Parathyroid adenoma (tissue), 2 donors: ENCODE measurements around the gene SDR9C7.
"Not testable (repeated sequence)": the region's sequence is repeated elsewhere in the genome, so short reads cannot be mapped to it uniquely, and the experiment has no call there.

ENCODE experiments used
- H2AFZ ChIP-seq: fragments of 300-600 bp; sonication (generic); one replicate; pipeline ENCODE4 v1.7.0; 2017; ENCODE audit warnings: antibody characterized with exemption, mild to moderate bottlenecking
- H3K27ac ChIP-seq: fragments of 300-600 bp; sonication (generic); one replicate; pipeline ENCODE4 v1.7.0; 2017
- H3K27me3 ChIP-seq: fragments of 300-600 bp; sonication (generic); one replicate; pipeline ENCODE4 v1.7.0; 2017; ENCODE audit warnings: low read length; ENCODE audit not compliant: control insufficient read depth, insufficient read depth
- H3K36me3 ChIP-seq: fragments of 300-600 bp; sonication (generic); one replicate; pipeline ENCODE4 v1.7.0; 2017; ENCODE audit warnings: low read length; ENCODE audit not compliant: control insufficient read depth, insufficient read depth
- H3K4me1 ChIP-seq: fragments of 300-600 bp; sonication (generic); one replicate; pipeline ENCODE4 v1.7.0; 2017; ENCODE audit warnings: control low read depth
- H3K4me2 ChIP-seq: fragments of 300-600 bp; sonication (generic); one replicate; pipeline ENCODE4 v1.7.0; 2017; ENCODE audit warnings: low read length
- H3K4me3 ChIP-seq: fragments of 300-600 bp; sonication (generic); one replicate; pipeline ENCODE4 v1.7.0; 2017; ENCODE audit warnings: low read depth, low read length
- H3K79me2 ChIP-seq: fragments of 300-600 bp; sonication (generic); one replicate; pipeline ENCODE4 v1.7.0; 2017; ENCODE audit warnings: control low read depth
- H3K9ac ChIP-seq: fragments of 300-600 bp; sonication (generic); one replicate; pipeline ENCODE4 v1.7.0; 2017; ENCODE audit warnings: mild to moderate bottlenecking
- H3K9me3 ChIP-seq: fragments of 300-600 bp; sonication (generic); one replicate; pipeline ENCODE4 v1.7.0; 2017; ENCODE audit warnings: low read length; ENCODE audit not compliant: control insufficient read depth
- CTCF ChIP-seq: fragments of 300-600 bp; sonication (generic); IDR thresholded peaks from one replicate; pipeline ENCODE4 v1.7.0; 2017; ENCODE audit warnings: antibody characterized with exemption, mild to moderate bottlenecking
- donor health status: primary hyperparathyroidism.

The SDR9C7 gene

DNA sequence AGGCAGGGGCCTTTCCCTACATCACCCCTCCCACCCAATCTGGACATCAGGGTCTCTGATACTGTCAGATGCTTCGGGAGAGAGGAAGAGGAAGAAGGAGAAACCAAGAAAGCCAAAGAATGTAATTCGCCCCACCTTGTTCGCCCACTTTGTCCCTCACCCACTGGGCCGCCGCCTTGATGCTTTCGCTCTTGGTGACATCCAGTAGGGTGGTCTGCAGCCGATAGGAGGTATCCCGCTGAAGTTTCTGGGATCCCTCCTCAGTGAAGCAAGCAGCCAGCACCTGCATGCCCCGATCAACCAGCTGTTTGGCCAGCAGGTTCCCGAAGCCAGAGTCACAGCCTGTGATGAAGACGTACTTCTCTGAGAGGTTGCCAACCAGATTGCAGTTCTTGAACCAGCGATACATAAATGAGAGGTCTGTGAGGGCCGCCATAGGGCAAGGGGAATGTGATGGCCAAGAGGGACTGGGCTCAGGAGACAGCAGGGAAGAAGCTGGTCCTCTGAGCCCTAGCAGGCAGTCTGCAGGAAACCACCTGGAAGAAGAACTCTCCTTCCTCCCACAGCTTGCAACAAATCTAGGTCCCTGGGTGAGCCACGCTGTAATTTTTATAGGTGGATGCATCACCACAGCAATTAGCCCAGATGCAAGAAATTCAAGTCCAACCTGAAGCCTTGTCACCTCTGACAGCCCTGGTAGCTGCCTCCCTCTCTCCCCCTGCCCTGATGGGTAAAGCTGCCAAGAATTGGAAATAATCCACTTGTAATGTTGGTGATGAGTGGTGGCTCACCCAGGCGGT lies at the start of gene SDR9C7:
Gene SDR9C7, minus strand, starts transcription at position 583 of the 800 bp plus-strand sequence. Its CDS starts 147 bp downstream, at position 436.
- Histone ChIP-seq H3K9me3 (no peaks in the 10 kb centered on the region), H3K27ac (no peak within 1 kb of the TSS), H2AFZ (no peak within 1 kb of the TSS), H3K4me2 (no peak within 1 kb of the TSS), H3K4me3 (no peak within 1 kb of the TSS), H3K36me3 (no peaks in the 10 kb centered on the region), H3K4me1 (peaks cover 17% of the 10 kb centered on the region), H3K27me3 (no peaks in the 10 kb centered on the region), H3K79me2 (no peaks in the 10 kb centered on the region), H3K9ac (no peak within 1 kb of the TSS)
- TF ChIP-seq CTCF = no peak

GRCh38 chr12:56983386-56983785 lies 49.2 kb upstream of the SDR9C7 start:
- H3K27ac ChIP-seq = no peak overlapping the region
- H3K9me3 ChIP-seq = no peaks in the 10 kb centered on the region
- TF ChIP-seq CTCF = no peak
- no peak overlapping the region for H2AFZ ChIP-seq
- no peak overlapping the region for H3K4me2 ChIP-seq
- no peaks in the 10 kb centered on the region for H3K36me3 ChIP-seq
- H3K9ac ChIP-seq = no peak overlapping the region
- no peak overlapping the region for H3K4me3 ChIP-seq
- H3K4me1 ChIP-seq = peaks cover 3% of the 10 kb centered on the region
- no peaks in the 10 kb centered on the region for H3K27me3 ChIP-seq
- no peaks in the 10 kb centered on the region for H3K79me2 ChIP-seq

DNA sequence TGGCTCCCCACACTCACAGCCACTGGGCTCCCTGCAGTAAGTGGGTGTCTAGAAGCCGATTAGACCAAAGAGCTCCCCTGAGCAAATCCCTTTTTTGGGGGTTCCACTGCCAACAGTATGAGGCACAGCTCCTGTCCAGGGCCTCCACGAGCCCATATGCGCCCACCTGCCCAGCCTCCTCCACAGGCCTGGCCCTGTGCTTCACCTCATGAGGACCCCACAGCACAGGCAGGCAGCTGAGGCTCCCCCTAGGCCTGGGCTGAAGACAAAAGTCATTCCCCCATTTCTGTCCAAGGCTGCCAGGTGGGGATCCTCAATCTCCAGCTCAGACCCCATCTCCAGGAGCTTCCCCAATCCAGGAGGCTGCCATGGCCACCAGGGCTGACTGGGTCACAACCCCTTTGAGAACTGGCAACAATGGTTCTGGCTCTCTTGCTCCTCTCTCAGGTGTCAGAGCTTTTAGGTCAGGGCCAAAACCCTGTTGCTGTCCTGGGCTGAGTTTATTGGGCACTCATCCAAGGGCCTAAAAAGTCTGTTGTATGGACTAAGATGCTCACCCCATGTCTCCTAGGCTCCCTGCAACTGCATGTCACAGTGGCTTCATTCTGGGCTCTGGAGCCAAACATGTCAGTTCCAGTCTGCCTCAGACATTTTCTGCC lies 48.5 kb upstream of the SDR9C7 start:
- not testable (repeated sequence) for H2AFZ ChIP-seq, H3K27ac ChIP-seq, H3K27me3 ChIP-seq, H3K9ac ChIP-seq, H3K4me3 ChIP-seq, H3K36me3 ChIP-seq, H3K79me2 ChIP-seq, H3K4me2 ChIP-seq, H3K4me1 ChIP-seq, H3K9me3 ChIP-seq

GRCh38 chr12:56980941-56981530 lies 46.8 kb upstream of the SDR9C7 start:
- no peak overlapping the region for H3K4me3 ChIP-seq
- no peak overlapping the region for H2AFZ ChIP-seq

More at GRCh38 chr12:56980941-56981530, 46.8 kb upstream of the SDR9C7 start:
- H3K27ac ChIP-seq = no peak overlapping the region
- no peak overlapping the region for H3K9ac ChIP-seq
- no peak for TF ChIP-seq CTCF
- no peaks in the 10 kb centered on the region for H3K4me1 ChIP-seq
- H3K4me2 ChIP-seq = no peak overlapping the region
- no peaks in the 10 kb centered on the region for H3K9me3 ChIP-seq
- no peaks in the 10 kb centered on the region for H3K79me2 ChIP-seq
- H3K36me3 ChIP-seq = no peaks in the 10 kb centered on the region
- H3K27me3 ChIP-seq = no peaks in the 10 kb centered on the region
